HG02943 (cell line): ENCODE measurements around the gene TRIM15.
"Not testable (repeated sequence)": the region's sequence is repeated elsewhere in the genome, so short reads cannot be mapped to it uniquely, and the experiment has no call there.

Experiments
- ATAC-seq: cut with Tn5 transposase; IDR thresholded peaks from one replicate; pipeline ENCODE4 v1.9.1; 2021; ENCODE audit warnings: mild to moderate bottlenecking, low read depth, moderate library complexity; ENCODE audit not compliant: unreplicated experiment

TRIM15 gene

DNA sequence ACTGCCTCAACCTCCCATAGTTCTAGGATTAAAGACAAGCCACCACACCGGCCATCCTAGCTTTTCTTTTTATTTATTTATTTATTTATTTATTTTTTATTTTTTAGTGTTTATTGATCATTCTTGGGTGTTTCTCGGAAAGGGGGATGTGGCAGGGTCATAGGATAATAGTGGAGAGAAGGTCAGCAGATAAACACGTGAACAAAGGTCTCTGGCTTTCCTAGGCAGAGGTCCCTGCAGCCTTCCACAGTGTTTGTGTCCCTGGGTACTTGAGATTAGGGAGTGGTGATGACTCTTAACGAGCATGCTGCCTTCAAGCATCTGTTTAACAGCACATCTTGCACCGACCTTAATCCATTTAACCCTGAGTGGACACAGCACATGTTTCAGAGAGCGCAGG, 58.0 kb downstream of the TRIM15 start:
- ATAC-seq = not testable (repeated sequence)

- ATAC-seq = not testable (repeated sequence)
These were observed 58.6 kb downstream of the TRIM15 start for GRCh38 chr6:30221956-30222355.
